Loucy (cell line): ENCODE data around the gene CHN2.

Experiments
- EZH2phosphoT487 ChIP-seq: fragments of 200-600 bp; IDR thresholded peaks from 2 replicates; pipeline ENCODE4 v1.6.1; 2018; ENCODE audit warnings: antibody characterized with exemption, mild to moderate bottlenecking, moderate library complexity, borderline replicate concordance
- TF ChIP-seq, protein P1 (sequence below): fragments of 200-600 bp; sonication (generic); conservative IDR thresholded peaks from 2 replicates; pipeline ENCODE4 v1.5.1; 2014; ENCODE audit warnings: mild to moderate bottlenecking, antibody characterized with exemption, low read length

DNA sequence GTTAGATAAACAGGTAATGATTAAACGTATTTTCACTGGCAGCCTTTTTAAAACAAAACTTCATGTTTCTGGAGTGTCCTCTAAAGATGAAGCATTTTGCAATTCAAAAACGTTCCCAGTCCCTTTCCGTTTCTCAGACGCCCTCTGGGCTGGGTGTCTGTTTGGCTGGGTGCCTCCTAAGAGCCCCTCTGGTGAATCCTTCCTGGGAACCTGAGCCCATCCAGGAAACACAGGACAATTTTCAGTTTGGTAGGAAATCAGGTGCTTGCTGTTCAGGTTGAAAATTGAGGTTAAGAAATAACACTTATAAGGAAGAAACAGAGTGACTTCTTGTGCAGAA lies 76.7 kb downstream of the CHN2 start:
- TF ChIP-seq, protein P1, sequence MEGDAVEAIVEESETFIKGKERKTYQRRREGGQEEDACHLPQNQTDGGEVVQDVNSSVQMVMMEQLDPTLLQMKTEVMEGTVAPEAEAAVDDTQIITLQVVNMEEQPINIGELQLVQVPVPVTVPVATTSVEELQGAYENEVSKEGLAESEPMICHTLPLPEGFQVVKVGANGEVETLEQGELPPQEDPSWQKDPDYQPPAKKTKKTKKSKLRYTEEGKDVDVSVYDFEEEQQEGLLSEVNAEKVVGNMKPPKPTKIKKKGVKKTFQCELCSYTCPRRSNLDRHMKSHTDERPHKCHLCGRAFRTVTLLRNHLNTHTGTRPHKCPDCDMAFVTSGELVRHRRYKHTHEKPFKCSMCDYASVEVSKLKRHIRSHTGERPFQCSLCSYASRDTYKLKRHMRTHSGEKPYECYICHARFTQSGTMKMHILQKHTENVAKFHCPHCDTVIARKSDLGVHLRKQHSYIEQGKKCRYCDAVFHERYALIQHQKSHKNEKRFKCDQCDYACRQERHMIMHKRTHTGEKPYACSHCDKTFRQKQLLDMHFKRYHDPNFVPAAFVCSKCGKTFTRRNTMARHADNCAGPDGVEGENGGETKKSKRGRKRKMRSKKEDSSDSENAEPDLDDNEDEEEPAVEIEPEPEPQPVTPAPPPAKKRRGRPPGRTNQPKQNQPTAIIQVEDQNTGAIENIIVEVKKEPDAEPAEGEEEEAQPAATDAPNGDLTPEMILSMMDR = no peak
- TF ChIP-seq EZH2phosphoT487 = no peak
